Panc1 (cell line): ENCODE results near the gene CPSF3. TPM values are rescaled to one million over a fixed set of nuclear protein-coding genes. Genes with fewer than 3 reads are reported as not detected.

Experiments
- ATAC-seq: fragments of 200-7000 bp; cut with Tn5 transposase; 2 replicates; pipeline ENCODE4 v1.9.1; 2020; ENCODE audit warnings: mild to moderate bottlenecking, moderate library complexity
- BruUV-seq: library from RNA; stranded (reverse); fragments of 400-500 nt; replicated peaks from 2 replicates; lab custom pipeline; 2021; lab: Mats Ljungman, UMichigan
- CTCF ChIA-PET: fragments of 300-600 bp; sonication (Branson Sonifier 250); formaldehyde crosslinking; loops from one replicate; lab custom pipeline; 2022; ENCODE audit warnings: antibody characterized with exemption; lab: Charles Lee
- POLR2A ChIA-PET: fragments of 300-600 bp; sonication (Branson Sonifier 250); formaldehyde crosslinking; loops from one replicate; lab custom pipeline; 2022; ENCODE audit warnings: antibody characterized with exemption; lab: Charles Lee
- DNase-seq: peaks from one replicate; pipeline ENCODE4 v3.0.0-alpha.2; 2010; ENCODE audit warnings: low read depth, low spot score
- H3K27ac ChIP-seq: 2 replicates; pipeline ENCODE4 v1.5.1; 2011; ENCODE audit warnings: mild to moderate bottlenecking, low read length, inconsistent platforms
- H3K27me3 ChIP-seq: fragments of 200-500 bp; sonication (Bioruptor generic); 2 replicates; pipeline ENCODE4 v1.6.0; 2014; ENCODE audit warnings: low read length, inconsistent platforms; ENCODE audit not compliant: control insufficient read depth, insufficient read depth
- H3K36me3 ChIP-seq: fragments of 200-500 bp; sonication (Bioruptor generic); 2 replicates; pipeline ENCODE4 v1.5.1; 2014; ENCODE audit warnings: inconsistent platforms, mild to moderate bottlenecking, low read length, moderate library complexity; ENCODE audit not compliant: control insufficient read depth, insufficient read depth
- H3K4me1 ChIP-seq: 2 replicates; pipeline ENCODE4 v1.5.1; 2011; ENCODE audit warnings: inconsistent platforms, mild to moderate bottlenecking, low read length, moderate library complexity; ENCODE audit not compliant: control insufficient read depth, insufficient read depth
- H3K4me3 ChIP-seq, 2 experiments: 2 replicates each; pipeline ENCODE4 v1.5.1; 2011 to 2012; ENCODE audit warnings: low read depth in 2 of 2, low read length in 2 of 2, mild to moderate bottlenecking in 2 of 2, inconsistent platforms in 1 of 2, moderate library complexity in 1 of 2
- H3K9me3 ChIP-seq: fragments of 200-500 bp; sonication (Bioruptor generic); 2 replicates; pipeline ENCODE4 v1.5.1; 2014; ENCODE audit warnings: low read depth, mild to moderate bottlenecking, inconsistent platforms, low read length, moderate library complexity; ENCODE audit not compliant: control insufficient read depth, insufficient read depth
- POLR2AphosphoS5 ChIP-seq: IDR thresholded peaks from 2 replicates; pipeline ENCODE4 v1.6.1; 2012; ENCODE audit warnings: mild to moderate bottlenecking, low read depth, low read length, moderate library complexity
- SIN3A ChIP-seq: IDR thresholded peaks from 2 replicates; pipeline ENCODE4 v1.6.1; 2012; ENCODE audit warnings: low read depth, mild to moderate bottlenecking, low read length, moderate library complexity, borderline replicate concordance; ENCODE audit not compliant: insufficient read depth
- TCF7L2 ChIP-seq: IDR thresholded peaks from 2 replicates; pipeline ENCODE4 v1.6.1; 2011; ENCODE audit warnings: mild to moderate bottlenecking, low read depth, low read length, inconsistent platforms
- in situ Hi-C: cut with HindIII; loops from 2 replicates; pipeline ENCODE4 v1.10.0; 2016; ENCODE audit warnings: low sequenced_read_pairs, low pct_unique_long_range_greater_than_20kb
- intact Hi-C: fragments of 100-400 bp; cut with micrococcal nuclease; formaldehyde crosslinking; loops from one replicate; pipeline ENCODE4 v1.10.0; 2022; ENCODE audit not compliant: unreplicated experiment
- total RNA-seq: library from RNA; stranded (reverse); gene quantifications from one replicate; pipeline ENCODE4 v1.2.1, GENCODE V29; 2021; ENCODE audit not compliant: unreplicated experiment
- TF ChIP-seq, protein P1 (sequence below): fragments of 450-650 bp; IDR thresholded peaks from 2 replicates; pipeline ENCODE4 v1.5.1; 2017; ENCODE audit warnings: mild to moderate bottlenecking
- TF ChIP-seq, protein P2 (sequence below), 2 experiments: IDR thresholded peaks; 2 replicates each; pipeline ENCODE4 v1.6.1; 2011 to 2012; ENCODE audit warnings: low read depth in 2 of 2, control low read depth in 1 of 2, low read length in 1 of 2, mild to moderate bottlenecking in 1 of 2, moderate library complexity in 1 of 2; ENCODE audit not compliant: insufficient read depth in 1 of 2

Gene CPSF3
- total RNA-seq, 1 experiment from 2014 or later = 54.1 TPM

DNA sequence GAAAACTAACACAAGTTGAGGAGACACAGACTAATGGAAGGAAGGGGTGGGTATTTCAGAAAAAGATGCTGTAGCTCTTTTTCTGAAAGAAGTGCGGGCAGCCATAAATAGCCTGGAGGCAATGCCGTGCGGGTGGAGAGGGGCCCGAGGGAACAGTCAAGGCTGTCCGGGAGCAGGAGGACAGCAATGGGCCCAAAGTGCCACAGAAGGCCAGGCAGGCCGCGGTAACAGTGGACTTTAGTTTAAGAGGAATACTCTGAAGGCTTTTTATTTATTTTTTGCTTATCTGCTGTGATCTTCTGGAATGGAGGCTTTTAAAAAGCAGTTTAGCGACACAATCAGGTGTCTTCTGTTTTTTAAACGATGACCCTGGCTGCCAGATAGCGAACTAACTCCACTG lies 3.0 kb upstream of the CPSF3 start:
- DNase-seq = no peak

DNA sequence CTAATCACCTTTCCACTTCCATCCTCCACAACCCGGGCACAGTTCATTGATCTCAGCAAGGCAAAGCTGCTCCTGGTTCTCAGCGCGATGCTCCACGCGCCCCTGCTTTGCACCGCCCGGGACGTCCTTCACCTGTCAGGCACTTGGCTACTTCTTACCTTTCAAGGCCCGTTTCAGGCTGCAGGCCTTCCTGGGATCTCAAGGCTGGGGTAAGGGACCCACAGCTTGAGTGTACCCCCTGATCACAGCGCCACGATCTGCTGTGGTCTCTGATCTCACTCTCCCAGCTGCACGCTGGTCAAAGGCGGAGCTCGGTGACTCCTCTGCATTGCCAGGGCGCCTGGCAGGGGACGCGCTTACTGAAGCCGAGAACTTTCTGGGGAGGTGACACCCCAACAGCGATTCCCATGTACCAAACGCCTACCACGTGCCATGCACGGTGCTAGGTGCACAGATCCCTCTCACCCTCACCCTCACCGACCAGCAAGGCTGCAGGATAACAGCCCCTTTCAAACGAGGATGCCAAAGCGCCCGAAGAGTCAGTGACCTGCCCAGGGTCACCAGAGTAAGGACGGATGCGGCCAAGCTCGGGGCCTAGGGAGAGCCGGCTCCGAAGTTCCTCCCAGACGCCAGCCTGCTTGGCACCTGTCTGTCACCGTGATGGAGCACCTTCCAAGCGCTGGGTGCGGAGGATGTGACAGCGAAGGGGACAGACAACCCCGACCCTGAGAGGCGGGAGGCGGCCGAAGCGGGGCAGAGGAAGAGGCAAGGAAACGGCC lies 944 bp upstream of the CPSF3 start:
- Histone ChIP-seq H3K36me3 (peaks cover 8% of the 10 kb centered on the region; the same call in 1 of the 2 replicates), H3K4me3 (peak overlapping the region; percentile 86 to 99), H3K27ac (peak overlapping the region; percentile 96), H3K4me1 (peaks cover 13% of the 10 kb centered on the region), H3K9me3 (no peaks in the 10 kb centered on the region), H3K27me3 (no peaks in the 10 kb centered on the region)
- intact Hi-C loops (no loop called here), in situ Hi-C loops (no loop called here)
- POLR2A ChIA-PET = interaction anchor here (0.6 kb wide), 2 partner anchors 55 to 208 kb away, joined by 3 read pairs; partner anchors contain the start of gene YWHAQ
- DNase-seq = no peak
- peak; percentile 72 for ATAC-seq
- CTCF ChIA-PET = no interaction called here
- no TSS peak for BruUV-seq
- TF ChIP-seq, protein P1, sequence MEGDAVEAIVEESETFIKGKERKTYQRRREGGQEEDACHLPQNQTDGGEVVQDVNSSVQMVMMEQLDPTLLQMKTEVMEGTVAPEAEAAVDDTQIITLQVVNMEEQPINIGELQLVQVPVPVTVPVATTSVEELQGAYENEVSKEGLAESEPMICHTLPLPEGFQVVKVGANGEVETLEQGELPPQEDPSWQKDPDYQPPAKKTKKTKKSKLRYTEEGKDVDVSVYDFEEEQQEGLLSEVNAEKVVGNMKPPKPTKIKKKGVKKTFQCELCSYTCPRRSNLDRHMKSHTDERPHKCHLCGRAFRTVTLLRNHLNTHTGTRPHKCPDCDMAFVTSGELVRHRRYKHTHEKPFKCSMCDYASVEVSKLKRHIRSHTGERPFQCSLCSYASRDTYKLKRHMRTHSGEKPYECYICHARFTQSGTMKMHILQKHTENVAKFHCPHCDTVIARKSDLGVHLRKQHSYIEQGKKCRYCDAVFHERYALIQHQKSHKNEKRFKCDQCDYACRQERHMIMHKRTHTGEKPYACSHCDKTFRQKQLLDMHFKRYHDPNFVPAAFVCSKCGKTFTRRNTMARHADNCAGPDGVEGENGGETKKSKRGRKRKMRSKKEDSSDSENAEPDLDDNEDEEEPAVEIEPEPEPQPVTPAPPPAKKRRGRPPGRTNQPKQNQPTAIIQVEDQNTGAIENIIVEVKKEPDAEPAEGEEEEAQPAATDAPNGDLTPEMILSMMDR = no peak
- TF ChIP-seq, protein P2, sequence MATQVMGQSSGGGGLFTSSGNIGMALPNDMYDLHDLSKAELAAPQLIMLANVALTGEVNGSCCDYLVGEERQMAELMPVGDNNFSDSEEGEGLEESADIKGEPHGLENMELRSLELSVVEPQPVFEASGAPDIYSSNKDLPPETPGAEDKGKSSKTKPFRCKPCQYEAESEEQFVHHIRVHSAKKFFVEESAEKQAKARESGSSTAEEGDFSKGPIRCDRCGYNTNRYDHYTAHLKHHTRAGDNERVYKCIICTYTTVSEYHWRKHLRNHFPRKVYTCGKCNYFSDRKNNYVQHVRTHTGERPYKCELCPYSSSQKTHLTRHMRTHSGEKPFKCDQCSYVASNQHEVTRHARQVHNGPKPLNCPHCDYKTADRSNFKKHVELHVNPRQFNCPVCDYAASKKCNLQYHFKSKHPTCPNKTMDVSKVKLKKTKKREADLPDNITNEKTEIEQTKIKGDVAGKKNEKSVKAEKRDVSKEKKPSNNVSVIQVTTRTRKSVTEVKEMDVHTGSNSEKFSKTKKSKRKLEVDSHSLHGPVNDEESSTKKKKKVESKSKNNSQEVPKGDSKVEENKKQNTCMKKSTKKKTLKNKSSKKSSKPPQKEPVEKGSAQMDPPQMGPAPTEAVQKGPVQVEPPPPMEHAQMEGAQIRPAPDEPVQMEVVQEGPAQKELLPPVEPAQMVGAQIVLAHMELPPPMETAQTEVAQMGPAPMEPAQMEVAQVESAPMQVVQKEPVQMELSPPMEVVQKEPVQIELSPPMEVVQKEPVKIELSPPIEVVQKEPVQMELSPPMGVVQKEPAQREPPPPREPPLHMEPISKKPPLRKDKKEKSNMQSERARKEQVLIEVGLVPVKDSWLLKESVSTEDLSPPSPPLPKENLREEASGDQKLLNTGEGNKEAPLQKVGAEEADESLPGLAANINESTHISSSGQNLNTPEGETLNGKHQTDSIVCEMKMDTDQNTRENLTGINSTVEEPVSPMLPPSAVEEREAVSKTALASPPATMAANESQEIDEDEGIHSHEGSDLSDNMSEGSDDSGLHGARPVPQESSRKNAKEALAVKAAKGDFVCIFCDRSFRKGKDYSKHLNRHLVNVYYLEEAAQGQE (IDR thresholded peaks at IDR 0.05; ENCODE audit: insufficient read depth in 1 of 2, low read depth in 2 of 2, low read length in 1 of 2) = no peak
- no peak for TF ChIP-seq TCF7L2
- no peak for TF ChIP-seq SIN3A
- no peak for TF ChIP-seq POLR2AphosphoS5

More for the DNA sequence above, 3.0 kb upstream of the CPSF3 start:
- no peak for ATAC-seq
- Histone ChIP-seq H3K4me3 (no peak overlapping the region), H3K27me3 (no peaks in the 10 kb centered on the region), H3K27ac (no peak overlapping the region), H3K4me1 (peaks cover 13% of the 10 kb centered on the region), H3K36me3 (peaks cover 8% of the 10 kb centered on the region; the same call in 1 of the 2 replicates), H3K9me3 (no peaks in the 10 kb centered on the region)
- CTCF ChIA-PET = no interaction called here
- intact Hi-C loops = no loop called here
- TF ChIP-seq, protein P1 = no peak
- TF ChIP-seq, protein P2 (IDR thresholded peaks at IDR 0.05; ENCODE audit: insufficient read depth in 1 of 2, low read depth in 2 of 2, low read length in 1 of 2) = no peak
- no peak for TF ChIP-seq SIN3A
- no peak for TF ChIP-seq TCF7L2
- no peak for TF ChIP-seq POLR2AphosphoS5
- no TSS peak for BruUV-seq
- in situ Hi-C loops = no loop called here
- POLR2A ChIA-PET = no interaction called here
